GM12874 (cell line): ENCODE results near the gene ADGRG6.

ENCODE experiments used
- TF ChIP-seq, protein P1 (sequence below): IDR thresholded peaks from 2 replicates; pipeline ENCODE4 v1.5.1; 2011; ENCODE audit warnings: low read depth, mild to moderate bottlenecking, control low read depth, low read length, moderate library complexity; ENCODE audit not compliant: insufficient read depth

Gene ADGRG6

DNA sequence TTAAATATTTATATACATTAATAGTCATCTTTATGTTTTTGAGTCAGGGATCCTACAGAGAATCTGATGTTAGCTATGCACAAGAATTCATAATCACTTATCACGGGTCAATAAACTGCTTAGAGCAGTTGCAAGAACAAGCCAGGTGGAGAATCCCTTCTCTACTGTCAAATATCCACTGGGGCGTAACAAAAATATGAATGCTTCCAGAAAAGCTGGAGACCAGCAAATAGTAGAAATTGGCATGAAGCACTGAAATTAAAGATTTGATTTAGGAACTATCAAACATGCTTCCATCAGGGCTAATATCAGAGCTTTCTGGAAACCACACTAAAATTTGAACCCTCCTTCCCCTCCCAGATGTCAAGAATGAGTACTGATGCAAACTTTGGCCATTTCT lies 37.3 kb downstream of the ADGRG6 start:
- TF ChIP-seq, protein P1, sequence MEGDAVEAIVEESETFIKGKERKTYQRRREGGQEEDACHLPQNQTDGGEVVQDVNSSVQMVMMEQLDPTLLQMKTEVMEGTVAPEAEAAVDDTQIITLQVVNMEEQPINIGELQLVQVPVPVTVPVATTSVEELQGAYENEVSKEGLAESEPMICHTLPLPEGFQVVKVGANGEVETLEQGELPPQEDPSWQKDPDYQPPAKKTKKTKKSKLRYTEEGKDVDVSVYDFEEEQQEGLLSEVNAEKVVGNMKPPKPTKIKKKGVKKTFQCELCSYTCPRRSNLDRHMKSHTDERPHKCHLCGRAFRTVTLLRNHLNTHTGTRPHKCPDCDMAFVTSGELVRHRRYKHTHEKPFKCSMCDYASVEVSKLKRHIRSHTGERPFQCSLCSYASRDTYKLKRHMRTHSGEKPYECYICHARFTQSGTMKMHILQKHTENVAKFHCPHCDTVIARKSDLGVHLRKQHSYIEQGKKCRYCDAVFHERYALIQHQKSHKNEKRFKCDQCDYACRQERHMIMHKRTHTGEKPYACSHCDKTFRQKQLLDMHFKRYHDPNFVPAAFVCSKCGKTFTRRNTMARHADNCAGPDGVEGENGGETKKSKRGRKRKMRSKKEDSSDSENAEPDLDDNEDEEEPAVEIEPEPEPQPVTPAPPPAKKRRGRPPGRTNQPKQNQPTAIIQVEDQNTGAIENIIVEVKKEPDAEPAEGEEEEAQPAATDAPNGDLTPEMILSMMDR = no peak

DNA sequence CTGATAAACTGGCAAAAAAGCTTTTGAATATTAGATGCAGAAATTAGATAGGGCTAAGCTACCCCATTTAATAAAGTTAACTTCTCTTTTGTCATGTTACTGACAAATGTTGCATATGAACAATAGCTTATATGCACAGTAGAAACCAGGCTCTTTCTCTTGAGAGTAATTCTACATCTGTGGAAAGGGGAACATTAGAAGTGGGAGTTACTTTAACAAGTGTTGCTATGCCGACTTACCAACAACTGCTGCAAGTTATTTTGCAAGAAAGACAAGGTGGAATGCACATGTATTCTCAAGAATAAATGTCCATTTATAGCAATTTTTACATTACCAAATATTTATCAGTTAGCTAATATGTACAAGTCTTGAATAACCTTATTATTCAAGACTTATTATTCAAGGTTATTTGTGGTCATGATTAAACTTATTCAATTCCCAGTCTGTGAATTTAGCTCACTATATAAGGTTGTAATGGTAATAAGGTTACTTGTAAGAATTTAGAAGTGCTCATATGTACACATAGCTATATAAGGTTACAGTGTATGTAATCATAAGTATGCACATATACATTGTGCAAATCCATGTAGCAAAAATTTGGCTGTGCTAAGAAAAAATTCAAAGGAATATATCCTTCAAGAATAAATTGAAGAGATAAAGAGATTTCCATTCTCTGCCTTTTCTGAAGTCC lies 38.3 kb downstream of the ADGRG6 start:
- TF ChIP-seq, protein P1 = no peak

DNA sequence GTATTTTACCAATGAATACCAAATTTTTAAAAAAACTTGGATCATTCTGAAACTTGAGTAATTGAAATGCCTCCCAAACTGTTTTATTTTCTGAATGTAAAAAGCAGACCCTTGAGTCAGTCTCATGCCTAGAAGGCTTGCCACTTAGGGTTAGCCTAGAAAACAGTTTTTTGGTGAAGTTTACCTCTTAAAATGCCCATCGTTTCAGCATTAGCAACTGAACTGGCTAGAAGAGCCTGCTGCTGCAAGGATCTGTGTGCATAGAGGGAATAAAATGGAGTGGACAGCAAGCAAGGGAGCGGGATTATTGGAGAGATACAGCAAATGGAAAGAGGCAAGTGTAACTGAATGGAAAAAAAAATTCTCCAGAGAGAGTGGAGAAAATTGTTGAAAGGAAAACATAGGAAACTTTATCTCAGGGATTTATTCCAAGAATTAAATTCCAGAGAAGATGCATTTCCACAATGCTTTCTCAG lies 40.1 kb downstream of the ADGRG6 start:
- TF ChIP-seq, protein P1 = no peak

DNA sequence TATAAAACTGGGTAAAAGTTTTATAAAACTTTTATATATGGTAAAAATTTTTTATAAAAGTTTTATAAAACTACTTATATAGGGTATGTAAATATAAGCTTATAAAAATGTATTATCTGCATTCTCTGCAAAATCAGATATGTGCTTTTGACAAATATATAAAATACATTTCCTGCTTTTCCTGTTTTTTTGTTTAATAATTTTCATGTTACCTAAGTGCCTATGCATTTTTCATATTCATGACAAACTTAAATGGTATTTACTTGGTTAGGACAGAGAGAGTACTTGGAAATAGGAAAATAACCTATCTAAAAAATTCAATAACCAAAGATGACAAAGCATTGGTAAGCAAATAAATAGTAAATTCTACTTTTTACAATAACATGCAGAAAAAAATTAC lies 41.2 kb downstream of the ADGRG6 start:
- TF ChIP-seq, protein P1 = no peak

DNA sequence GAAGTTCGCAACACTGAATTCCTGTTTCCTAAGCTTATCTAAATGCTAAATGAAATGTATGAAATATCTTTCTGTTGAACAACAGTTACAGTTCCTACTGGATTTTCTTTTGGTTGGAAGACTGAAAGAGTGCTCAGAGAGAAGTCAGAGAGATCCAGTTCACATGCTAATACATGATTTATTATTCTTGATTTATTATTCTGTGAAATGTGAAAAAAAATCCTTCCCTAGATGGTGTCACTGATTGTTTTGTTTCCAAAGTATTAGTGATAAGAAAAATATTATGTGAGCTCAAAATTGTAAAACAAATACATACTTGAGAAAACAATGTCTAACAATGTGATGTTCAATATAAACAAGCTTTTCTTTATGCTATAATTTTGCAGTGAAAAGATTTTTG lies 42.1 kb downstream of the ADGRG6 start:
- TF ChIP-seq, protein P1 = no peak

DNA sequence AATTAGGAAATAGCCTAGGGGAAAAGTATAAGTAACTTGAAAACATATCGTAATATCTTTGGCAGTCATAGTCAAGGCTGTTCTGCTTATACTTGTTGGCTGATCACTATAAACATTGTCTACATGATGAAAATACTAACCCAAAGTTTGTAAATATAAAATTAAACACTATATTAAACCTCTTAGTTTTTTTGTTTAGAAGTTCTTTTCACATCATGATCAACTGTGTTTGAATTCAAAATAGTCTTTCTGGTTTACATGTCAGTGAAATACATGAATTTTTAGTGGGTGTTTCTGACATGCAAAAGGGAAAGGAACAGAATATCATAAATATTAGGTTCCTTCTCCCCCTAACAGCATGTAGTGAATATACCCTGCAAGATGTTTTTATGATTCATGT lies 43.5 kb downstream of the ADGRG6 start:
- TF ChIP-seq, protein P1 = no peak

DNA sequence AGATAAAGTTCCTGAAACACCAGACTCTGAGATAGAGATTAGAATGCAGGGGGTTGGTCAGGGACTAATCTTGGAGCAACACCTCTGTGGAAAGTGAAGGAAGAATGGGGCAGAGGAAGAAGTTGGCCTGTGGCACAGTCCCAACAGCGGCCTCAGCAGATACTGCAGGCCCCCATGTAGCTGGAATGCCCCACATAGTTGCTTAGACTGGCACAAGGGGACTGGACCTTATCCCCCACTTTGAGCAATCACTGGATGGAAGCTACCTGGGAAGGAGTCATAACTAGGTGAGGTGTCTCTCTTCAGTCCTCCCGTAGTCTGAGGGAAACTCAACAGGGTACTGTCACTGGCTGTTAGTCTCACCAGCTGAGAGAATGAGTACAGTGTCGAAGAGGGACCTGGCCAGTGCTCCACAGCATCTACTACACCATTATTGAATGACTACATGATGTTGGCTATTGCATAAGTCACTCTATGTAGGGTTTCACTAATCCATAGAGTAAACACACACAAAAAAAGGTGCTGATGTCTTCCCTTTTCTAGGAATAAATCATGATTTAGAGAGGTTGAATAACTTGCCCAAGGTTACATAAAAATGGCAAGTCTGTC lies 47.5 kb downstream of the ADGRG6 start:
- TF ChIP-seq, protein P1 = no peak
